ENCODE results near the gene FIGN. TPM values are rescaled to one million over a fixed set of nuclear protein-coding genes. Genes with fewer than 3 reads are reported as not detected.

The FIGN gene
- total RNA-seq, 1 donor = 3.5 TPM

DNA sequence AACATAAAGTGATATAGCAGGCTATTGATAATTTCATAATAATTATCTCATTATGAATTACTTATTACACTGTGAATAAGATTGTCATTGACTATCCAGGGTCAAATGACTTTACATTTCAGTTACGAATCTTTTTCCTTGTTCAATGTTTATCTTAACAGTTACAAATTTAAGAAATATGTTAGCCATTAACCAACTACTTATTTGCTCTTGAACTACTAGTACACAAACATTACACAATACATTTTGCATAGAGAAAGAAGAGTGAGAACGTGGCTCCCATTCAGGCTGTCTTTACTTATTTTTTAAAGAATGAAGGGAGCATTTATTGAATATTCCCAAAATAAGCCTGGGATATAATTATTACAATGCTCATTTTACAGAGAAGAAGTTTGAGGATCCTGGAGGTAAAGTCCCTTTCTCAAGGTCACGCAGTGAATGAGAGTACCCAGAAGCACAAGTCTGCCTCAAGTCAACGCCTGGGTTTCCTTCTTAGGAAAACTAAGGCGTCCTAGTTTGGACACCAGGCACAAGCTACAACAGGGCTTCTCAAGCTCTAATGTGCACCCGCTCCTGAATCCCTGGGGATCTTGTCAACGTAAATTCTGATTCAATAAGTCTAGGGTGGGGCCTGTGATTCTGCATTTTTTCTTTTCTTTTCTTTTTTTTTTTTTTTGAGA is 164.2 kb downstream of the FIGN start:
- DNase-seq (ENCODE audit: low read depth) = no peak
- TF ChIP-seq, protein P1, sequence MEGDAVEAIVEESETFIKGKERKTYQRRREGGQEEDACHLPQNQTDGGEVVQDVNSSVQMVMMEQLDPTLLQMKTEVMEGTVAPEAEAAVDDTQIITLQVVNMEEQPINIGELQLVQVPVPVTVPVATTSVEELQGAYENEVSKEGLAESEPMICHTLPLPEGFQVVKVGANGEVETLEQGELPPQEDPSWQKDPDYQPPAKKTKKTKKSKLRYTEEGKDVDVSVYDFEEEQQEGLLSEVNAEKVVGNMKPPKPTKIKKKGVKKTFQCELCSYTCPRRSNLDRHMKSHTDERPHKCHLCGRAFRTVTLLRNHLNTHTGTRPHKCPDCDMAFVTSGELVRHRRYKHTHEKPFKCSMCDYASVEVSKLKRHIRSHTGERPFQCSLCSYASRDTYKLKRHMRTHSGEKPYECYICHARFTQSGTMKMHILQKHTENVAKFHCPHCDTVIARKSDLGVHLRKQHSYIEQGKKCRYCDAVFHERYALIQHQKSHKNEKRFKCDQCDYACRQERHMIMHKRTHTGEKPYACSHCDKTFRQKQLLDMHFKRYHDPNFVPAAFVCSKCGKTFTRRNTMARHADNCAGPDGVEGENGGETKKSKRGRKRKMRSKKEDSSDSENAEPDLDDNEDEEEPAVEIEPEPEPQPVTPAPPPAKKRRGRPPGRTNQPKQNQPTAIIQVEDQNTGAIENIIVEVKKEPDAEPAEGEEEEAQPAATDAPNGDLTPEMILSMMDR (IDR thresholded peaks at IDR 0.05; ENCODE audit: insufficient read depth, low read depth, low read length) = no peak
- no peak overlapping the region for H3K4me3 ChIP-seq (ENCODE audit: low read depth, low read length)

DNA sequence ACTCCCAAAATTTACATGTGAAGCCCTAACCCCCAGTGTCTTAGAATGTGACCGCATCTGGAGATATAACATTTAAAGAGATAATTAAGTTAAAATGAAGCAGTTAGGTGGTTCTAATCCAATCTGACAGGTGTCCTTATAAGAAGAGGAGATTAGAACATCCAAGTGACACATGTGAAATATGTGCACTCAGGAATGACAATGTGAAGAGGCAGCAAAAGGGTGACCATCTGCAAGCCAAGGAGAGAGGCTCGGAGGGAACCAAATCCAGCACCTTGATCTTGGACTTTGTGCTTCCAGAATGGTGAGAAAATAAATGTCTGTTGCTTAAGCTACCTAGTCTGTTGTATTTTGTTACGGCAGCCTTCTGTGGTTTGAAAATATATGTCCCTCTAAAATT is 165.4 kb downstream of the FIGN start:
- H3K4me3 ChIP-seq (ENCODE audit: low read depth, low read length) = no peak overlapping the region
- no peak for DNase-seq (ENCODE audit: low read depth)
- TF ChIP-seq, protein P1 (IDR thresholded peaks at IDR 0.05; ENCODE audit: insufficient read depth, low read depth, low read length) = no peak

DNA sequence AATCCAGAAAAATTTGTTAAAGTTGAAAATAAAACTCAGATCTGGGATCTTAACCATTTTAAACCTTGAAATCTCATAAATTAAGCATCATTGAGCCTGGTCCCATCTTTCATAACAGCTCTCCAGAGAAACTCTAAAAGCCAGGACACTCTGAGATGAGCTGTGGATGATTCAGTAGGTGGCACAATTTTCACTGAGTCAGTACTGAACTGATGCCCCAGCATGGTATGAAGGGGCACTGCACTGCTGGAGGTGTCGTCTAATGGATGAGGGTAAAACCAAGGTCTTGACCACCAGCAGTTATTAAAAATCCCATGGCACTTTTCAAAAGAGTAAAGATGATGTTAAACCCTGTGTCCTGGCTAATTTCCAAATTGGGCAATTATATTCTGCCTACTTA is 170.6 kb downstream of the FIGN start:
- no peak overlapping the region for H3K4me3 ChIP-seq (ENCODE audit: low read depth, low read length)
- DNase-seq (ENCODE audit: low read depth) = no peak
- TF ChIP-seq, protein P1 (IDR thresholded peaks at IDR 0.05; ENCODE audit: insufficient read depth, low read depth, low read length) = no peak

DNA sequence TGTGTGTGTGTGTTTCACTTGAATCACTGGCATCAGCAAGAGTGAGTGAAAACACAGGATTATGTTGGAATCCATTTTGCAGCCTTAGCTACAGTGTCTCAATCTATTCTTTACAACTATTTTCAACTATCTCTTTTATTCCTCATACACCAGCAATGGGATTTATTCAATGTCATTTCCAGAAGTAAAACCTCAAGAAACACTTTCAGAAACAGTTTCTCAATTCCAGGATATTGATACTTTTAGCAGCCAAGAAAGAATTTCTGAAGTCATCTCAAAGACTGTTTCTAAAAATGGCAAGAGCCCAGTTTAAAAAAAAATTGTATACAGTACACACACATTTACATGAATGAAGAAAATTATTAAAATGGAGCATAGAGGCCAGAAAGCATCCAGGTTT is 171.6 kb downstream of the FIGN start:
- TF ChIP-seq, protein P1 (IDR thresholded peaks at IDR 0.05; ENCODE audit: insufficient read depth, low read depth, low read length) = no peak
- no peak for DNase-seq (ENCODE audit: low read depth)

DNA sequence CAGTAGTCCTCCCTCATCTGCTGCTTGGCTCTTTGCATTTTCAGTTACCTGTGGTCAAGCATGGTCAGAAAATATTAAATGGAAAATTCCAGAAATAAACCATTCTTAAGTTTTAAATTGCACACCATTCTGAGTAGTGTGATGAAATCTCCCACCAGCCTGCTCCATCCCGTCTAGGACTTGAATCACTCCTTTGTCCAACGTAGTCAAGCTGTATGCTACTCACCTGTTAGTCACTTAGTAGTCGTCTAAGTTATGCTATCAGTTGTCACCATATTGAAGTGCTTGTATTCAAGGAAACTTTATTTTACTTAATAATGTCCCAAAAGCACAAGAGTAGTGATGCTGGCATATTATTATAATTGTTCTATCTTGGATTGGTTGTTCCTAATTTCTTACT is 172.5 kb downstream of the FIGN start:
- H3K4me3 ChIP-seq (ENCODE audit: low read depth, low read length) = no peak overlapping the region
- TF ChIP-seq, protein P1 (IDR thresholded peaks at IDR 0.05; ENCODE audit: insufficient read depth, low read depth, low read length) = no peak
- DNase-seq (ENCODE audit: low read depth) = no peak

More for the DNA sequence above, 171.6 kb downstream of the FIGN start:
- no peak overlapping the region for H3K4me3 ChIP-seq (ENCODE audit: low read depth, low read length)

DNA sequence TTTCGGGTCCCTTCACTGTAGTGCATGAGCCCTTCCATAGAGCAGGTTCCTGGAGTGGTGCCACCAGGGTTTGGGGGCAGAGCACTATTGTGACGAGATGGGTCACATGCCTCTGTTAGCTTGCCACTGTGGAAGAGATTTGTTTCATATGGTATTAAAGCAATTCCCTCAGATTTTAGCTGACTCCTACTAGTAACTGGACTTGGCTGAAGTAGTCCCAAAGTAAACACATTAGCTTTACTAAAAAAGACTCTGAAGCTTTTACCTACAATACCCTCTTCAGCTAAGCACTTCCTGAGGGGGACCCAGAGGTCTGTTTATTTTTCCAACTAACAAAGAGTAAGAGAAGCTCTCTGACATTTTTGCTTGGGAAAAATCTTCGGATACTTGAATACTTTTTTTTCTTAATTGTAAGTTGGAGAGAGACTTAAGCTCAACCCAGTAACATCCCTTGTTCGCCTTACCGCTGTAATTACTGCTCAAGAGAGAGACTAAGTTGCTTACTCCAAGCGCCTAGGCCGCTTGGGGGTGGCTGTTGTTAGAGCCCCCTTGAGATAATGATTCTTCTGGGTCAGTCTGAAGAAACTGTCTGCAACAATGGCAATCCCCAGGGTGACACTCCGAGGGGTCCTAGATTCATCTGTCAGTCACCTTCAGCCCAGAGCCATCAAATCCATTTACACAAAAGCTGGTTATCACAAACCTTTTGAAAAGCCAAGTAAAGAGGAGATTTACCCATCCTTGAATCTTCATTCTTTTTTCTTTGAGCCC is 177.4 kb downstream of the FIGN start:
- H3K4me3 ChIP-seq (ENCODE audit: low read depth, low read length) = no peak overlapping the region
- TF ChIP-seq, protein P1 (IDR thresholded peaks at IDR 0.05; ENCODE audit: insufficient read depth, low read depth, low read length) = no peak
- no peak for DNase-seq (ENCODE audit: low read depth)

Data from fibroblast of villous mesenchyme (primary cell).